Stimulated activated effector memory CD8-positive, alpha-beta T cell treated with anti-CD3 and anti-CD28 coated beads, Interleukin-12 subunit alpha, Interleukin-12 subunit beta, amount 100 ng/mL, for 72 hours (primary cell): ENCODE data around the gene DLG2.

Experiments
- ATAC-seq: fragments of 150-1000 bp; cut with Tn5 transposase; 2 replicates; pipeline ENCODE4 v1.10.0; 2021
- DNase-seq, 2 donors: peaks; one replicate each; pipeline ENCODE4 v3.0.0; 2021 to 2022; ENCODE audit warnings: low spot score in 2 of 2
- H3K27ac Mint-ChIP-seq: one replicate; pipeline ENCODE4 v1.8.0; 2022; ENCODE audit warnings: mild to moderate bottlenecking, mixed read lengths
- H3K36me3 Mint-ChIP-seq: one replicate; pipeline ENCODE4 v1.8.0; 2022; ENCODE audit warnings: mild to moderate bottlenecking, mixed read lengths
- H3K4me1 Mint-ChIP-seq: one replicate; pipeline ENCODE4 v1.8.0; 2022; ENCODE audit warnings: mixed read lengths
- H3K4me3 Mint-ChIP-seq: one replicate; pipeline ENCODE4 v1.8.0; 2022; ENCODE audit warnings: mild to moderate bottlenecking, mixed read lengths
- H3K9me3 Mint-ChIP-seq: one replicate; pipeline ENCODE4 v1.8.0; 2022; ENCODE audit warnings: mixed read lengths

The DLG2 gene

DNA sequence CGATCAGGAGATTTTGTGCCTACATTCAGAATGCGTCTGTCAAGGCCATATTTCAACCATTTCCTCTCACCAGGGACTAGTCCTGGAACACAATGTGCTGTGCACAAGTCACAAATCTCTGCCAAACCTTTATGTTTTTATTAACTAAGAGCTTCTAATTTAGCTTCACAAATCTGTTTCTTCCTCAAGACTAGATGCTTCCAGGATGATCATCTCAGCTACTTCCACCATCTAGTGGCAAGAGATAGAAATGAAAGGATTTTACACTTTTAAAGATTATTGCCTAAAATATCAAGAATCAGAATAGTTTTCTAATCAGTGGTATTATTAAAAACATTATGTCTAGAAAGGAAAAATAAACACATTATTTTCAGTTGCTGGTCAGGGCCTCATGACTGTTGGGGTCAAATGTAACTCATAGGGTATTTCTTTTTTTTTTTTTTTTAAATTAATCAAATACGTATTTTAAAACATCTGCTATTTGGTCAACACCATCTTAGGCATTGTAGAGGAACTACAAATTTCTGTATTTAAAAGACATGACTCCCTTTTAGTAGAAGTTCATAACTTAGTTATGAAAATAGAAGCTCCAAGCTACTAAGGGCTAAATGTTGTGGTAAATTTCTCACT, 1102.6 kb downstream of the DLG2 start:
- no peak overlapping the region for H3K4me3 Mint-ChIP-seq
- no peaks in the 10 kb centered on the region for H3K36me3 Mint-ChIP-seq
- no peak overlapping the region for H3K27ac Mint-ChIP-seq
- peaks cover 8% of the 10 kb centered on the region for H3K9me3 Mint-ChIP-seq
- ATAC-seq (no peak), DNase-seq (no peak)
- no peaks in the 10 kb centered on the region for H3K4me1 Mint-ChIP-seq

DNA sequence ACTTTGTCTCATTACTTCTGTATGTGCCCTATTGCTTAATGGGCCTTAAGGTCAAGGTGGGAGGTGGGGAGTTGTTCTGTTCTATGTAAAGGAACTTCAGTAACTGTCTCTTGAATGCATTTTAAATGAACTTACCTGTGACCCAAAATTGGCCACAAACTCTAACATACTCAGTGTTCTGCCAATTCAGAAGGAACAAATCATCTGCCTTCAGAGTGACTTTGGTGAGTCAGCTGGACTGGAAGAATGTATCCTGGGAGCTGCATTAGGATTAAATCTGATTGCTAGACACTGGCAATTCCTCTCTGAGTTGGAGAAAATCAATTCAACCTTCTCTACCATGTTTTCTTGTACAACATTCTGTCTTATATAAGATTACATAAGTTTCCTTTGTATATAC, 1104.8 kb downstream of the DLG2 start:
- DNase-seq: no peak
- H3K4me1 Mint-ChIP-seq: no peaks in the 10 kb centered on the region
- ATAC-seq: no peak

DNA sequence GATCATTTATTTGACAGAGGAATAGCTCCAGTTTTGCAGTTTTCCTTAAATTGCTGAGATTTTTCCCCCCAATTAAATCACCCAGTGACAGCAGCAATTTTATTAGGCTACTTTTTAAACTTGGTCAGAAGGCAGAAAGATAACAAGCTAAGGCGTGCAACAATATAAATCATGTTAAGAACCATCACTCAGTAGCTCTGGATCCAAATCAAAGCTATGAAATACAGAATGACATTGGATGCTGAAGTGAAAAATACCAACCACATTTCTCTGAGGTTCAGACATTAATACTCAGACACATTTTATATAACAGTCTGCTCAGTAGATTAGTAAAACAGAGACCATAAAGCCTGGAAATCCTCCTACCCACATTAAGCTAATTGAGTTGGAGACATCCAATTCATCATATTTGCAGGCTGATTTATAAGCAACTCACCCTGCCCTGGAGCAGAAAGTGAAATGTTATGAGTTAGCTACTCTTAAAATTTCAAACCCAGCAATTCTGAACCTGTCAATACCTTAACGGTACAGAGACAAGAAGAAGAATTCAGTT, 1108.4 kb downstream of the DLG2 start:
- ATAC-seq: no peak
- Mint-ChIP-seq H3K9me3 (peaks cover 16% of the 10 kb centered on the region), H3K36me3 (no peaks in the 10 kb centered on the region), H3K27ac (no peak overlapping the region), H3K4me1 (no peaks in the 10 kb centered on the region), H3K4me3 (no peak overlapping the region)
- no peak for DNase-seq

More for the DNA sequence above, 1104.8 kb downstream of the DLG2 start:
- Mint-ChIP-seq H3K36me3 (no peaks in the 10 kb centered on the region), H3K4me3 (no peak overlapping the region), H3K9me3 (peaks cover 8% of the 10 kb centered on the region), H3K27ac (no peak overlapping the region)

DNA sequence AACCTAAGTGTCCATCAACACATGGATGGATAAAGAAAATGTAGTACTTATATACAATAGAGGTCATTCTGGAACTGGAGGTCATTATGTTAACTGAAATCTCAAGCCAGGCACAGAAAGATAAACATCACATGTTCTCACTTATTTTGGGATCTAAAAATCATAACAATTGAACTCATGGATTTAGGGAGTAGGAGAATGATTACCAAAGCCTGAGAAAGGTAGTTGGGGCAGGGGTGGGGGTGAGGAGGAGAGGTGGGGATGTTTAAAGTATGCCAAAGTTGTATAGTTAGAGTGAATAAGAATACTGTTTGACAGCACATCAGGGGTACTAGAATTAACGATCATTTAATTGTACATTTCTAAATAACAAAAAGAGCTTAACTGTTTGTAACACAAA, 1112.7 kb downstream of the DLG2 start:
- Mint-ChIP-seq H3K36me3 (no peaks in the 10 kb centered on the region), H3K4me1 (no peaks in the 10 kb centered on the region), H3K9me3 (peaks cover 19% of the 10 kb centered on the region), H3K4me3 (no peak overlapping the region), H3K27ac (no peak overlapping the region)
- ATAC-seq (no peak), DNase-seq (no peak)

DNA sequence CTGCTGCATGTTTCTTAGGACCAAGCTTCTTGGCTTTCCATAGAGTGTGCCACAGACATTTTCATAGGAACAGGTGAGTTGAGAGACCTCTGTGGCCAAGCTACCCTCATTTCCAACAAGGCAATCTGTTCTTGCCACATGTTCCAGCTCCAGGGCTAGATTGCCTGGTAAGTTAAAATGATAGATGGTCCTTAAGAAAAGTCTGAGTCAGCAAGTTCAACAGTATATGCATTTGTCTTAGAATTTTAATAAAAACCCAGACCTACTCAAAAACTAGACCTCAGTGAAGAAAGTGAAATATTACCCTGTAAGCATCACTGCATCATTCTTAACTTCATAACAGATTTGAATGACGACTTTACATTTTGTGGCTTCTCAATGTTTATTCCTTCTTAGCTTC, 1123.6 kb downstream of the DLG2 start:
- Mint-ChIP-seq H3K36me3 (no peaks in the 10 kb centered on the region), H3K4me3 (no peak overlapping the region), H3K9me3 (peaks cover 15% of the 10 kb centered on the region), H3K4me1 (no peaks in the 10 kb centered on the region), H3K27ac (no peak overlapping the region)
- ATAC-seq (no peak), DNase-seq (no peak)

DNA sequence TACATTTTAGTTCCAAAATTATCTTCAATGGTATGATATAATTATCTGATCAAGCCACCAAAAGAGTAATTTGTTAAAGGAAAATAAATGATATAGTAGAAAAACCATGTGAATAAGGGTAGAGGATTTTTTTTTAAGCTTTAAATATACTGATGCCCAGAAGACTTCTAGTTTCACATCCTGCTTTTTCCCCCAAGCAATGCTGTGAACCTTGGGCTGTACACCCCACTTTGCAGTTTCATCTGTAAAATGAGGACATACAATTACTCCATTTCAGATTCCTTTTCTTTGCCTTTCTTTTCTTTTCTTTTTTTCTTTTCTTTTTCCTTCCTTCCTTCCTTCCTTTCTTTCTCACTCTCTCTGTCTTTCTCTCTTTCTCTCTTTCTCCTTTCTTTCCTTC, 1125.4 kb downstream of the DLG2 start:
- DNase-seq (no peak), ATAC-seq (no peak)
- no peaks in the 10 kb centered on the region for H3K4me1 Mint-ChIP-seq
- H3K9me3 Mint-ChIP-seq: peaks cover 12% of the 10 kb centered on the region
- H3K27ac Mint-ChIP-seq: no peak overlapping the region
- no peaks in the 10 kb centered on the region for H3K36me3 Mint-ChIP-seq
- no peak overlapping the region for H3K4me3 Mint-ChIP-seq

DNA sequence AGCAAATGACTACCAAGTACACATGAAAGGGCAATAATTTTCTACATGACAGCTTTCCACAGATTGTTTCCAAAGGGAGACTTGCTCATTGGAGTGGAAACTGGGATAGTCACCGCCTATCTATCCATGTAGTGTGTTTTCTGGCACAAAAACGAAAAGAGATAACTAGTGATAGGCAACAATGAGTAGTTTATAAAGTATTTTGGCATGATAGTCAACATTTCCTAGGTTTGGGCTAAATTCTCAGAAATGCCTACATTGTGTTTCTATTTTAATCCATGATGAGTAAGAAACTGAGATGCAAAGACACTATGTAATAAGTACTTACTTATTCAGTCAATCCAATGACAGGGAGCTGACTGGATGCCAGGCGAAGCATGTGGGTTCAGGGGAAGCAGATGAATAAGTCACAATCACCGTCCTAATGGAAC, 1129.1 kb downstream of the DLG2 start:
- Mint-ChIP-seq H3K4me1 (no peaks in the 10 kb centered on the region), H3K4me3 (no peak overlapping the region), H3K9me3 (peaks cover 16% of the 10 kb centered on the region), H3K27ac (no peak overlapping the region), H3K36me3 (no peaks in the 10 kb centered on the region)
- ATAC-seq (no peak), DNase-seq (no peak)

DNA sequence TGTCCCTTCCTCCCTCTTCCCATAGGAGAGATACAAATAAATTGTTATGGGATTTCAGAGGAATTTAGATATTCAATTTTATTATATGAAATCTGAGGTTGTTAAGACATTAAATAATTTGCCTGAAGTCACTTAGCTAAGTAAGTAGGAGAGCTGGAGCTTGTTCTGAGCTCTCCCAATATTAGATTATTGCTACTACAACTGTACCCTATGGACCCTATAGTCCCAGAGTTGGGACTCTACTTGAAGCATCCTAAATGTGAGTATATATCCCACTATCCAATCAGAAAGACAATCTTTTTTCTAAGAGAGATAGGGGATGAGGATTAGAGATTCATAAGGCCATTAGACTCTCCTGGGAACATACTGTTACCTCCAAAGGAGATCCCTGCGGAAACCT, 1130.0 kb downstream of the DLG2 start:
- ATAC-seq (no peak), DNase-seq (no peak)
- no peak overlapping the region for H3K27ac Mint-ChIP-seq
- no peak overlapping the region for H3K4me3 Mint-ChIP-seq
- H3K9me3 Mint-ChIP-seq: peaks cover 15% of the 10 kb centered on the region
- H3K36me3 Mint-ChIP-seq: no peaks in the 10 kb centered on the region
- no peaks in the 10 kb centered on the region for H3K4me1 Mint-ChIP-seq

DNA sequence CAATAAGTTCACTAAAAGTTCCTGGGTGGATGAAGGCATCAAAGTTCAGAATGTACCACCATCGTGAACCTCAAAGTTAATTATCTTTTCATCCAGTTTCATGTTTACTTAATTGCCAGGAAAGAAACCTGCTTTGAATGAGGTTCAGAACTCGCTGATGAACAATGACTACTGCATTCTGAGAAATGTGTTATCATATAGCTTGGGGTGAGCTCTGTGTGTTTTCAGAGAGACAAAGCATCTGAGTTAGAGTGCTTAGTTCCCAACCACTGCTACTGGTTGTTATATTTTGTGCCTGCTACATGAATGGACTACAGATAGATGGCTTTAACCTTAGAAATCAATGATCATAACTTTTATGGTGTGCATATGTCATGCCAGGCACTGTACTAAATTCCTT, 1131.0 kb downstream of the DLG2 start:
- DNase-seq (no peak), ATAC-seq (no peak)
- Mint-ChIP-seq H3K27ac (no peak overlapping the region), H3K4me3 (no peak overlapping the region), H3K4me1 (no peaks in the 10 kb centered on the region), H3K36me3 (no peaks in the 10 kb centered on the region), H3K9me3 (peaks cover 15% of the 10 kb centered on the region)

DNA sequence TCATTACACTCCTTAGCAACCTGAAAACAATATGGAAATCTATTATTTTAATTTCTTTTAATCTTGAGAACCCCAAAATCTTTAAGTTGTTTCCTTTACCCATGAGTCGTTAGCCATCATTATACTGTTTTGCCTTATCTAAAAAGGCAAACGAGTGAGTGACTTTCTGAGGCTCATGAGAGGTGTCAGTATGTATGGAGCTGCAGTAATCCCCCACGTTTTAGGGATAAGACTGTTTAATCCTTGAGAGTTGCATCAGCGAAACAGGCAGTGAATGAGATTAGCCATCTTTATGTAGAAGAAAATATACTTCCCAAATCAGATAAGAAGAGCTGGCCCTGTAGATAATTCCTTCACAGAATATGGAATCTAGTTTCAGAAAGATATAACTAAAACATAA, 1147.0 kb downstream of the DLG2 start:
- ATAC-seq (no peak), DNase-seq (no peak)
- H3K36me3 Mint-ChIP-seq: no peaks in the 10 kb centered on the region
- peaks cover 9% of the 10 kb centered on the region for H3K9me3 Mint-ChIP-seq
- H3K4me1 Mint-ChIP-seq: no peaks in the 10 kb centered on the region
- H3K27ac Mint-ChIP-seq: no peak overlapping the region
- no peak overlapping the region for H3K4me3 Mint-ChIP-seq

DNA sequence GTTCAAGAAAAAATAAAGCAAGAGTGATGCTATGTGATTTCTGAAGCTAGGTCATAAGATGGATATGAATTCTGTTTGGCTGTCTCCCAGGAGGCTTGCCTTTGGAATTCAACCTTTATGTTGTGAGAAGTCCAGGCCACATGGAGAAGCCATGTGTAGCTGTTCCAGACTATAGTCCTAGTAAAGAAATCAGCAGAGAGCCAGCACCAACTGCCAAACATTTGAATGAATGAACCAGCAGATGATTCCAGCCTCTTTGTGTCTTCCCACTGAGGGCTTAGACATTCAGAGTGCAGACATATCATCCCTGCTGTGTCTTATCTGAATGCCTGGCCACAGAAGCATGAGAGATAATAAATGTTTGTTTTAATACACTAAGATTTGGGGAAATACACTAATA, 1150.6 kb downstream of the DLG2 start:
- no peaks in the 10 kb centered on the region for H3K4me1 Mint-ChIP-seq
- H3K27ac Mint-ChIP-seq: no peak overlapping the region
- no peak for ATAC-seq
- peaks cover 9% of the 10 kb centered on the region for H3K9me3 Mint-ChIP-seq
- no peak for DNase-seq
- H3K4me3 Mint-ChIP-seq: no peak overlapping the region
- H3K36me3 Mint-ChIP-seq: no peaks in the 10 kb centered on the region

DNA sequence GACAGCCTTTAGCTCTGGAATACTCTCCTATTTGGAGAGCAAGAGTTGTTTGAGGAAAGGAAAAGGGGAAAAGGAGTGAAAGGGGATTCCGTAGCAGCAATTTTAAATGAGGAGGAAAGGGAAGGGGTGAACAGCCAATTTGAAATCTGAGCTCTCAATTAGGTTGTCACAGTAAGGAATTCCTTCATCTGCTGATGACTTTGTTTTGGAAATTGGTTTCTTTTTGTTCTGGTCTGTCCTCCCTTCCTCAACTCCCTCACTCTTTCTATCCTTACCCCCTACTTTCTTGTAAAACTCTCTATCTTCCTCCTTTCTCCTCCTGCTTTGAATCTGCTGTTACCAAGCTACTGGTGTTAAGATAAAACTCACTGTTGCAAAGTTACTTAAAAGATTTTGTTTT, 1155.6 kb downstream of the DLG2 start:
- peaks cover 13% of the 10 kb centered on the region for H3K9me3 Mint-ChIP-seq
- no peak for ATAC-seq
- H3K4me1 Mint-ChIP-seq: no peaks in the 10 kb centered on the region
- no peak overlapping the region for H3K27ac Mint-ChIP-seq
- H3K36me3 Mint-ChIP-seq: no peaks in the 10 kb centered on the region
- no peak overlapping the region for H3K4me3 Mint-ChIP-seq
- DNase-seq: no peak

DNA sequence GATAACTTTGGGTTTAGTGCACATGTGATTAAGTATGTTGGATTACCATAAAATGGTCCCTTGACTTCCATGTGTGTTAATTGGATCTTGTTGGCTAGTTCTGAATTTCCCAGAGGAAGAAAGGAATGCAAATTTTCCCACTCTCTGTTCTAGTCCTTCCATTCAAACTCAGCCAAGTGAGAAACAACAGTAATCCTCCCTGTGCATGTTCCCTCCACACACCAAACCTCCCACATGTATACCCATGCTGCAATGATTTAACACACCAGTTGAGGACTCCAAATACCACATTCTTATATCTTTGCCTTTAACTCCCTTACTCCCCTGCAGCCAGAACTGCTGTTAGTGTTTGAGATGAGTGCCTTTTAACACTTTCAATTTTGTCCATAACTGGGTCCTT, 1158.9 kb downstream of the DLG2 start:
- H3K27ac Mint-ChIP-seq: no peak overlapping the region
- no peak for DNase-seq
- H3K36me3 Mint-ChIP-seq: no peaks in the 10 kb centered on the region
- no peaks in the 10 kb centered on the region for H3K4me1 Mint-ChIP-seq
- ATAC-seq: no peak
- H3K4me3 Mint-ChIP-seq: no peak overlapping the region
- H3K9me3 Mint-ChIP-seq: peaks cover 19% of the 10 kb centered on the region

DNA sequence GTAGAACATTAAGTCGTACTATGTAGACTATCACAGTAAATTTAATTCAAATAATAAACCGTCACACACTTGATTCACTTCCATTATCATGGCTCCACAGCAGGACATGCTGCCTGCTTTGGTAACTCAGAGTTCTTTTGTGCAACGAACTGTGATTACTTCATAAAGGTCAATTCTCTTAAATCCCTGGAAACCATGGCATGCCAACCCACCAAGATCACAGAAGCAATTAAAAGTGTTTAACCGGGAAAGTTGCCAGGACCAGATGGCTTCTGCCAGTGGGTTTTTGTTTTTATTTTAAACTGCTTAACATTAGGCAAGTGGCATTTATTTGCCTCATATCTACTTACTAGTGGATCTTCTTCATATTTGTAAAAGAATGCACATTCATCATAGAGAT, 1162.1 kb downstream of the DLG2 start:
- Mint-ChIP-seq H3K27ac (no peak overlapping the region), H3K4me3 (no peak overlapping the region), H3K36me3 (no peaks in the 10 kb centered on the region), H3K4me1 (no peaks in the 10 kb centered on the region), H3K9me3 (peaks cover 14% of the 10 kb centered on the region)
- no peak for DNase-seq
- no peak for ATAC-seq

DNA sequence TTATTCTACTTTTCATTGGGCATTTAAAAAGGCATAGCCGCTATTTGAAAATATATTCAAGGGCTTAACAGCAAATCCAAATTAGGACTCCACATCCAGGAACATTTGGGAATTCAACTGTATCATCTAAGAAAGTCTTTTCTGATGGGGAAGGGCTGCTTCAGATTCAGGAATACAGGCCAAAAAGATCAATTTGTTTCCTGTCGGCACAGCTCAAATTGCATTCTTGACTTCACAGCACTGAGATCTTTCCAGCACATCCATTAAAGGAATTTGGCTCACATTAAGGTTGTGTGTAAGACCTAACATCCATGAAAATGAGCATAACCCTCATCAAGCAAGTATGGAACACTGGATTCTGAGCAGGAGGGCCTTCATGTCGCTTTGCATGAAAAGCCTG, 1171.5 kb downstream of the DLG2 start:
- Mint-ChIP-seq H3K27ac (no peak overlapping the region), H3K9me3 (peaks cover 17% of the 10 kb centered on the region)
- ATAC-seq: no peak

DNA sequence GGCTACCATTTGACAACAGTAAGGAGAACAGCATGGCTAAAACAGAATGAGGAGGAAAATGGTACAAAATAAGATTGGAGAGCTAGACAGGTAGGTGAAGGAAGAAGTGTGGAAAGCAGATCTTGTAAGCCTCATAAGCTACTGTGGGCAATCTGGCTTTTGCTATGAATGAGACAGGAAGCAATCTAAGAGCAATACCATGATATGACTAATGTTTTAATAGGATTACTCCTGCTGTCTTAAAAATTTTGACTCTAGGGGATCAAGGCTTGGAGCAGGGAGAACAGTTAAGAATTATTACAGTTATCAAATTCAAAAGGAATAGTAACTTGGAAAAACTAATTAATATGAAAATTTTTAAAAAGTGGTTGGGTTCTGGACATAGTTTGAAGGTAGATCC, 1174.9 kb downstream of the DLG2 start:
- no peak for ATAC-seq
- H3K27ac Mint-ChIP-seq: no peak overlapping the region
- no peak for DNase-seq
- no peaks in the 10 kb centered on the region for H3K4me1 Mint-ChIP-seq
- H3K9me3 Mint-ChIP-seq: peaks cover 23% of the 10 kb centered on the region
- no peak overlapping the region for H3K4me3 Mint-ChIP-seq
- H3K36me3 Mint-ChIP-seq: no peaks in the 10 kb centered on the region

More for the DNA sequence above, 1171.5 kb downstream of the DLG2 start:
- Mint-ChIP-seq H3K4me3 (no peak overlapping the region), H3K4me1 (no peaks in the 10 kb centered on the region), H3K36me3 (no peaks in the 10 kb centered on the region)
- DNase-seq: no peak

DNA sequence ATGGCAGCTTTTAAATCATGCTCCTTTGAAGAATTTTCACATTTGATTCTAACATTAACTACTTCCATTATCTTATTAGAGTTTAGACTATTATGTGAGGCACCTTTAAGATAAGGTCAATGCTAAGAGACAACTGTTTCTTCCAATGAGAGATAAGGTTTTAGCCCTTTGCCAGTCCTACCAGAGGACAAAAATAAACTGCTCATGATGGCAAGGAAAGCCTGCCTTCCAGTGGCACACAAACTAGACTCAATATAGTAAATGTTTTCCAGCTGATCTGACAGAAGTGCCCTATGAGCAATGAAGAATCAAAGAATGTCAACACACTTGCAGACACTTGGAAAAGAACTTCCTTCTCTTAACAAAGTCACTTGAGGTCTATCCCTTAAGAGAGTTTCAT, 1188.6 kb downstream of the DLG2 start:
- H3K4me1 Mint-ChIP-seq: no peaks in the 10 kb centered on the region
- no peaks in the 10 kb centered on the region for H3K36me3 Mint-ChIP-seq
- H3K4me3 Mint-ChIP-seq: no peak overlapping the region
- peaks cover 12% of the 10 kb centered on the region for H3K9me3 Mint-ChIP-seq
- DNase-seq (no peak), ATAC-seq (no peak)
- no peak overlapping the region for H3K27ac Mint-ChIP-seq
